RWPE1 (cell line): Measurements from ENCODE around the gene ADGRB3.
"Not testable (repeated sequence)": the region's sequence is repeated elsewhere in the genome, so short reads cannot be mapped to it uniquely, and the experiment has no call there.

Source experiments
- CTCF ChIA-PET: fragments of 350-600 bp; sonication (Branson Sonifier 250); formaldehyde crosslinking; extraction: SDS; loops from one replicate; lab custom pipeline; 2021; lab: Yijun Ruan, JAX
- POLR2A ChIA-PET: fragments of 400-600 bp; formaldehyde crosslinking; extraction: SDS; loops from one replicate; lab custom pipeline; 2020; ENCODE audit warnings: antibody characterized with exemption; ENCODE audit not compliant: low non-redundant PET; lab: Yijun Ruan, JAX
- DNase-seq: peaks from one replicate; pipeline ENCODE4 v3.0.0; 2012; ENCODE audit warnings: low spot score
- H3K27ac ChIP-seq: fragments of 450-650 bp; 2 replicates; pipeline ENCODE4 v1.5.1; 2017
- CTCF ChIP-seq: fragments of 450-650 bp; conservative IDR thresholded peaks from 2 replicates; pipeline ENCODE4 v1.5.1; 2017; ENCODE audit warnings: low read depth, mild to moderate bottlenecking

Gene ADGRB3

DNA sequence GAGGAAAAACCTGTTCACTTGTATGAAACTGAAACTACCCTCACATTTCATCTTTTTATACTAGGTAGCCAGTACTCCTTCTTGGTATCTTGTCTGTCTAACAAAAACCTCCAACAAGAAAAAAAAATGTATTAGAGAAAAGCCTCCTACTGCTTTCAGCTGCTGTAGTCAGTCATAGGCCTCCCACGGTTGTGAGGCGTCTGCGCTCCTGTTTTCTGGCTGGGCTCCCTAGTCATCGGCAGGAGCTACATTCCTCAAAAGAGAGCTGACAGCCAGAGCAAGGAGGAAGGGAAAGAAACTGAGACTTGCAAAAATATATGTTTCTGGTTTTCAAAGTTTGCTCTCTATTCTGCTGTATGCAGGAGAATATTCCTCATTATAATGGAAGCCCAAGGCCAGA is 644.7 kb downstream of the ADGRB3 start:
- TF ChIP-seq CTCF: no peak
- no peak for DNase-seq
- no peak overlapping the region for H3K27ac ChIP-seq
- ChIA-PET CTCF (no interaction called here), POLR2A (no interaction called here)

- no peak for DNase-seq
- ChIA-PET POLR2A (no interaction called here), CTCF (no interaction called here)
- no peak overlapping the region for H3K27ac ChIP-seq
- no peak for TF ChIP-seq CTCF
Measured at GRCh38 chr6:69280858-69281257, 645.8 kb downstream of the ADGRB3 start.

DNA sequence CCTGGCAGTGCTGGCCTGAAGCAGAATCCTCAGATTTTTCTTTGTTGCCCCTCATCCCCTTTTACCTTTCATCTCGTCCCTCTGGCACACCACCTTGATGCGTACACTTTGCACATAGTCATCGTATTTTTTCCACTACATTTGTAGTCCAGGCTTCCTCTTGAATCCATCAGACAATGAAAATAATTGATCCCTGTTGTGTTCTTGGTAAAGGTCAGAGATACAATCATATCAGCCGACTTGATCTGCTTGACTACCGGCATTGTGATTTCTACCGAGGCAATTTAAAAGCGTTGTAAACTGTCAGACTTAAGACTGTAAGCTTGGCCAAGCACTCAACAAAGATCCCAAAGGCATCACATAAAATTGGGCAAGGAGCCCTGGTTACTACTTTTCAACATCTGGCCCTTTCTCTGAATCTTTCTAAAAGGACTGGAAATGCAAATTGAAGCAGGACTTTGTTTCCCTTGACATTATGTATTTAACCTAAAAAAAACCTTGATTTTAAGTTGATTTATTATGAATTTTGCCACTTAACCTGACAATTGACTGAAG is 649.2 kb downstream of the ADGRB3 start:
- TF ChIP-seq CTCF: no peak
- DNase-seq: no peak
- ChIA-PET CTCF (no interaction called here), POLR2A (no interaction called here)
- no peak overlapping the region for H3K27ac ChIP-seq

- no peak for DNase-seq
- no peak for TF ChIP-seq CTCF
- ChIA-PET POLR2A (no interaction called here), CTCF (interaction anchor here (0.6 kb wide), 2 partner anchors 9 to 1263 kb away, joined by 3 to 4 read pairs; no protein-coding TSS in a partner anchor)
- H3K27ac ChIP-seq: no peak overlapping the region
Measured at GRCh38 chr6:69285054-69285453, 650.0 kb downstream of the ADGRB3 start.

DNA sequence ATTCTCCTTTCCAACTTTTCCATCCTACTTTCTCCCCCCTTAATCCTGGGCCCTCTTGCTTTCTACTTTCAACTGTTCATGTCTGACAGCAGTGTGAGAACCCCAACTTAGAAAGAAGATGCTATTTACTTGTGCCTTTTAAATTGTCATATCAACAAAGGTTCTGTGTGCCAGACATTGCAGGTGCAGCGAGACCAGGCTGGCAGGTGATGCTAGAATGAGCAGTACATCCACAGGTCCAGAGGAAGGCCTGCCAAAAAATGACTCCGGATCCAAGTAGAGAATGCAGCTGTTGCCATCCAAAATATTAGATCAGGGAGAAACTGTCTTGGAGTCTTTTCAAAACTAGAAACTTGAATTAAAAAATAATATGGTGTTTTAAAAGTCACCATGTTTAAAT is 651.2 kb downstream of the ADGRB3 start:
- no peak for TF ChIP-seq CTCF

GRCh38 chr6:69288198-69288597 is 653.1 kb downstream of the ADGRB3 start:
- CTCF ChIA-PET, DNase-seq, H3K27ac ChIP-seq, POLR2A ChIA-PET: not testable (repeated sequence)

More for the DNA sequence above, 651.2 kb downstream of the ADGRB3 start:
- H3K27ac ChIP-seq: no peak overlapping the region
- CTCF ChIA-PET: no interaction called here
- POLR2A ChIA-PET: no interaction called here
- DNase-seq: no peak

DNA sequence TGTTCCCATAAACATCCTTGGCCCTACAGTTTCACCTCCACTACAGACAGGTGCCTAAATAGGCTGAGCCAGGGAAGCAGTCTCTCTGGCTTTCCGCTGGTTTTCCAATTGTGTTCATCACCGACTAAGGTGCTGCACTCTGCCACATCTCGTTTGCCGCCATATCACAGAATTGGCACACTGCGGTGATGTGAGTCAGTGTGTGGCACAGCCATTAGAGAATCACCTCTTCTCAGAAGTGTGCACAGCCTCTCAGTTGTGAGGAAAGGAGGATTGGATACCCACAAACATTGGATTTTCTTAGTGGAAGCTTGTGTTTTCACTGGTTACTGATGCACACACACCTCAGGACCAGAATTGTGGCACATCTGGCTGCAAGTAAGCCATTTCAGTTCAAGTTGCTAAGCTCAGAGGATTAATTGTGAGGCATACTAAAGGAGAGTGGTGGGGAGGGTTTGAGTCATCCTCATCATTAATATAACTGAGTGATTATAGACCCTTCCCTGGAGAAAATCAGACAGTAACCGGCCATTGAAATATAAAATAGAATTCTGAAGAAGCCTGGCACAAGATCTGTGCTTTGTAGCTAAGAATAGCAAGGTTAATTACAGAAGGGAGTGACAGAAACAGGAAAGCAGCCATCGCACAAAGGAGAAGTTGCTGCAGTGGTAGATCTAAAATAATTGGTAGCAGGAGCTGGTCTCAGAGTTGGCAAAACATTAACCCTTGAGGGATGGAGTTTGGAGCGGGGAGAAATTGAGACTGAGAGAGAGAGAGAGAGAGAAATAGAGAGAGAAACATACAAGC is 654.8 kb downstream of the ADGRB3 start:
- POLR2A ChIA-PET: no interaction called here
- TF ChIP-seq CTCF: no peak
- no peak overlapping the region for H3K27ac ChIP-seq
- no peak for DNase-seq
- CTCF ChIA-PET: interaction anchor here (0.9 kb wide), 1 partner anchor 818 kb away, joined by 3 read pairs; no protein-coding TSS in a partner anchor
